Measurements from ENCODE around the gene RTF2.
"Not testable (repeated sequence)": the region's sequence is repeated elsewhere in the genome, so short reads cannot be mapped to it uniquely, and the experiment has no call there.

The RTF2 gene

DNA sequence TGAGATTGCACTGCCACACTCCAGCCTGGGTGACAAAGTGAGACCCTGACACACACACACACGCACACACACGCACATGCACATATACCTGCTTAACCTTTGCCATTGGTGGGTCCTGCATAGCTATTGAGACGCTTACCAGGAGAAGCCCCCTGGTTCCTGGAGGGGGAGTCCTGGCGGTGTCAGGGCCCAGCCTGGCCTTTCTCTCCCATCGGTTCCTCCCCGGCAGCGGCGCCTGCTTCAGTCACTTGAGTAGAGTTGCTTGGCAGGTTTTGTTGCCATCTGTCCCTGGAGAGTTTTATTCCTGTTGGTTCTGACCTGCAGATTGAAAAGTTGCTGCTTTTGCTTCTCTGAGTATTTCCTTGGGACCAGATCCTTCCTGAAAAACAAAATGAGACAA lies 35.5 kb downstream of the RTF2 start:
- DNase-seq: no peak

DNA sequence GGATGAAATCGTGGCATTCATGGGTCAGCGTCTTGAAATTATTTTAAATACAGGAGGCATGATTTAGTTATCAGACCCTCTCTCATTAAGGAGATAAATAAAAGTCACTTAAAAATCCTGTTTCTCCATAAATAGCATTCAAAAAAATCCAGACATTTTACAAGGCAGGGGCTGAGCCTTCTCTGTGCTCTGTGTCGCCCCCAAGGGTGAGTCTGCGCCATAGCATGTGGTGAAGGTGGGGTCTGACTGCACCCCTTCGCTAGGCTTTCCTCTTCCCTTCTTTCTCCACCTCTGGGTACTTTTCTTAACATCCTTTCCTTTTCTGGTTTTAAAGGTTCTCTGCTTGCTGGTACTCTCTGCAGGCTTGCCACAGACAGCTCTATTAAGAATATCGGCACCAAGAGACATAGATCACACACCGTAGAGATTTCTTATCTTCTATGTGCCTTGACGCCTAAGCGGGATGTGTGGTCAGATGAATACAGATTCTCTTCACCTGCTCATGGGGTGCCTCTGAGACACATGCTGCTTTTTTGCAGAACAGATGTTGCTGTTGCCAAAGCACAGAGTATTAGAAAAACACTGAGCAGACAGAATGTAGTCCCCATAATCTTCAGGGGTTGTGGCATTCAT lies 36.1 kb downstream of the RTF2 start:
- DNase-seq: no peak

- no peak for DNase-seq
These were observed 37.7 kb downstream of the RTF2 start for GRCh38 chr20:56506103-56506502.

- DNase-seq: no peak
These were observed 43.5 kb downstream of the RTF2 start for GRCh38 chr20:56511926-56512325.

GRCh38 chr20:56513161-56514150 lies 45.0 kb downstream of the RTF2 start:
- DNase-seq: no peak

DNA sequence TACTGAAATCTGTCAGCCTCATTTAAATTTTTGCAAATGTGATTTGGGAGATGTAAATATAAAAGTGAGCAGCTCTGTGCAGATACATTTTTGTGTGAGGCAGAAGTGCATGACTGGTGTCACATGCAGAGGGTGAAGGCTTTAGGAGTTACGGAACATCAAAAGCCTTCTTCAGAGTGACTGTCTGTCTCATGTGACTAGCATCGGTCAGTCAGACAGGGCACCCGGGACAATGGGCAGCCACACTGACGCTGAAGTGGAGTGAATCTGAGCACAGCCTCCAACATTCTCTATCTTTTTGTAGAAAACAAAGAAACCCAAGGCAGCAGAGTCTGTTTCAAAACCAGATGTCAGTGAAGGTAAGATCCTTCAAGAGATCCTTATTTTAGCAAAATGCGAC lies 48.2 kb downstream of the RTF2 start:
- no peak for DNase-seq

- no peak for DNase-seq
These were observed 48.8 kb downstream of the RTF2 start for GRCh38 chr20:56517211-56517610.

- no peak for DNase-seq
These were observed 49.2 kb downstream of the RTF2 start for GRCh38 chr20:56517641-56518040.

GRCh38 chr20:56518126-56518525 lies 49.7 kb downstream of the RTF2 start:
- no peak for DNase-seq

GRCh38 chr20:56518721-56519398 lies 50.4 kb downstream of the RTF2 start:
- no peak for DNase-seq

- no peak for DNase-seq
These were observed 51.1 kb downstream of the RTF2 start for GRCh38 chr20:56519551-56519950.

DNA sequence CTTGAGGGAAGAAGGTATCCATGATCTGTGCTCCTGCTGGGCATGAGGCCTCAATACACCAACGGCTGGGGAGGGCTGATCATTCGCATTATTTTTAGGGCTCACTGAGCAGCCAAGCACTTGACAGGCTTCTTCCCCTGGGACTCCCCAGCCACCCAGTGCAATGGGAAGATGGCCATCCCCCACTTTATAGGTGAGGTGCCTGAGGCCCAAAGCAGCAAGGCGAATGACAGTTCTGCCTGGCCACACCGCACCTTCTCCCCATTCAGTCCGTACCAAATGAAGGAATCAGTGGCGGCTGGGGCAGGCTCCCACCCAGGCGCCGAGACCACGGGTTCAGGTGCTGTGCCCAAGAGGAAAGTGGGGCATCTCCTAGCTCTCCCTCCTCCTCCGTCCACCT lies 51.8 kb downstream of the RTF2 start:
- DNase-seq: no peak

DNA sequence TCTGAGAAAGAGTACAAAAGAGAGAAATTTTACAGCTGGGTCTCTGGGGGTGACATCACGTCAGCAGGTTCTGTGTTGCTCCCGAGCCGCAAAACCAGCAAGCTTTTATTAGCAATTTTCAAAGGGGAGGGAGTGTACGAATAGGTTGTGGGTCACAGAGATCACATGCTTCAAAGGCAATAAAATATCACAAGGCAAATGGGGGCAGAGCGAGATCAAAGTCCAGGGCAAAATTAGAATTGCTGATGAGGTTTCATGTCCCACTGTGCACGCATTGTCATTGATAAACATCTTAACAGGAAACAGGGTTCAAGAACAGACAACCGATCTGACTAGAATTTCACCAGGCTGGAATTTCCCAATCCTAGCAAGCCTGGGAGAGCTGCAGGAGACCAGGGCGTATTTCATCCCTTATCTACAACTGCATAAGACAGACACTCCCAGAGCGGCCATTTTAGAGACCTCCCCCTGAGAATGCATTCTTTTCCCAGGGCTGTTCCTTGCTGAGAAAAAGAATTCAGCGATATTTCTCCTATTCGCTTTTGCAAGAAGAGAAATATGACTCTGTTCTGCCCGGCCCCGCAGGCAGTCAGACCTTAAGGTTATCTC lies 52.4 kb downstream of the RTF2 start:
- not testable (repeated sequence) for DNase-seq

- DNase-seq: no peak
These were observed 53.9 kb downstream of the RTF2 start for GRCh38 chr20:56522311-56522710.

DNA sequence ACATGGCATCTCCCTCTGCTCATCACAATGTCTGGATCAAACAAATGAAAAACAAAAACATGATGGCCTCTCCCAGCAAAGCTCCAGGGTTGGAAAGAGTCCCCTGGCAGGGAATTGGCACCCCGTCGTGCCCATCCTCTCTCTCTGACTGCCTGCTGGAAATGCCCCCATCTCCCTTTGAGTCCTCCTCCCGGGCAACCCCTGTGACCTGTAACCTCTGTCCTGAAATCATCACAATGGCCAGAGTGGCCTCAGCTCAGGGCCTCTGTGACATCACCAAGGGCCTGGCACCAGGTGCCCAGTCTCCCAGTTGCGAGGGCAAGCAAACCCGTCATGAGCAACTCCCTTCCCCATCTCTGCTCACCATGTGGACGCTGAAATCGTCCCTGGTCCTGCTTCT lies 56.0 kb downstream of the RTF2 start, which contains the start of gene FAM209A:
Gene FAM209A (plus strand): TSS at position 301 of the 400 bp plus-strand sequence. CDS start 65 bp downstream, at position 366.
- not testable (repeated sequence) for DNase-seq

DNA sequence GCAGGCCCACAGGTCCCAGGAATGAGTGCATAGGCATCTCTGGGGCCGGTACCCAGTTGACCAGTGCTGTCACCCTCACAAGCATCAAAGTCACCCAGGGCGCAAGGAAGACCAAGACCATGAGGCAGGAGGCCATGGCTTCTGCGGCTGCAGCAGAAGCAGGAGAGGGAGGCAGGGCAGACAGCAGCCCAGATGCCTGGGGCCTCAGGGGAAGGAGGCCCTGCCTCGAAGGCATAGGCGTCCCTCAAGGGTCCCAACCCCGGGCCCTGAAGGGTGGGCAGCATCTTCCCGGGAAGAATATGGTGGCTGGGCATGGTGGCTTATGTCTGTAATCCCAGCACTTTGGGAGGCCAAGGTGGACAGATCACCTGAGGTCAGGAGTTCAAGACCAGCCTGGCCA lies 59.1 kb downstream of the RTF2 start:
- DNase-seq: no peak

DNA sequence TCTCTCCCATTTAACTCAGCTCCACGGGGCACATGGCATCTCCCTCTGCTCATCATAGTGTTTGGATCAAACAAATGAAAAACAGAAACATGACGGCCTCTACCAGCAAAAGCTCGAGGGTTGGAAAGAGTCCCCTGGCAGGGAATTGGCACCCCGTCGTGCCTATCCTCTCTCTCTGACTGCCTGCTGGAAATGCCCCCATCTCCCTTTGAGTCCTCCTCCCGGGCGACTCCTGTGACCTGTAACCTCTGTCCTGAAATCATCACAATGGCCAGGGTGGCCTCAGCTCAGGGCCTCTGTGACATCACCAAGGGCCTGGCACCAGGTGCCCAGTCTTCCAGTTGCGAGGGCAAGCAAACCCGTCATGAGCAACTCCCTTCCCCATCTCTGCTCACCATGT lies 64.5 kb downstream of the RTF2 start, which contains the start of gene FAM209B:
Gene FAM209B (plus strand): TSS at position 301 of the 400 bp plus-strand sequence. CDS start 96 bp downstream, at position 397.
- DNase-seq: not testable (repeated sequence)

DNA sequence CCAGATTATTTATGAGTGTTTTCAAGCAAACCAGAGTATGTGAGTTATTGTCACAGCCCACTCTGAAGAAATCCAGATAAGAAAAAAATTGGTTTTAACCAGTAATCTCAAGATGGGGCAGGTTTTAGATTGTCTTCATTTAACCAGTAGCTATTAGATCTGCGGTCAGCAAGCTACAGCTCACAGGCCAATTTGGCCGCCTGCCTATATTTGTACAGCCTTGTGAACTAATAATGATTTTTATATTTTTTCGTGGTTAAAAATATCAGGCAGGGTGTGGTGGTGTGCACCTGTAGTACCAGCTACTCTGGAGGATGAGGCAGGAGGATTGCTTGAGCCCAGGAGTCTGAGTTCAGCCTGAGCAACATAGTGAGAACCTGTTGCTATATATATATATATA lies 69.6 kb downstream of the RTF2 start:
- DNase-seq: no peak

DNA sequence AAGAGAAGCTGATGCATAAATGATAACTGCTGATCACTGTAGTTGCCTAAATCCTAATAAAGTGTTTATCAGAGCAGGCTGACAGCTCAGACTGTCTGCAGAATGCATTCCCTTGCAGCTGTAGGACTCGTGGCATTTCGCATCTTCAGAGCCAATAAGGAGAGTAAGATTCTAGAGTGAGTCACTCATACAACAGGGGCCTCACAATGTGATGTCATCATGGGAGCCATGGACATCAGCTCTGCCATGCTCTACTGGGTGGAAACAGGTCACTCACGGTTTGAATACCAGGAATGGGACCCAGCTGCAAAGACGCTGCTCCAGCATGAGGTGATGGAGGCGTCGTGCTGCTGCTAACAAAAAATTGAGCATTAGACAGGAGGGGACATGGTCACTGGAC lies 72.0 kb downstream of the RTF2 start:
- DNase-seq: no peak

DNA sequence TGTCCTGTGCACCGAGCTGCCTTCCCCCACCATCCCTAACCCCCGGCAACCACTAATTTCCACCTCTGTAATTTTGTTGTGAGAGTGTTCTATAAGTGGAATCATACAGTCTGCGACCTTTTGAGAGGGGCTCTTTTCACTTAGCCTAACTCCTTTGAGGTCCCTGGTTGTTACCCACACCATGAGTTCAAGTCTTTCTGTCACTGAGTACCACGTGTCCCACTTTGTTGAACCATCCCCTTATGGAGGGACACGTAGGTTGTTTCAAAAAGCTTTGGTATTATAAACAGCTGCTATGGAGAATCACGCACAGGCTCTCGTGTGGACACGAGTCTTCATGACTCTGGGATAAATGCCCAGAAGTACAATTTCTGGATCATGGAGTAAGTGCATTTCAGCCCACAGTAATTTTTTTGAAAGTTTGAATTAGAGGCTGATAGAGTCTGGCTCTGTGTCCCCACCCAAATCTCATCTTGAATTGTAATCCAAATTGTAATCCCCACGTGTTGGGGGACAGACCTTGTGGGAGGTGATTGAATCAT lies 74.1 kb downstream of the RTF2 start:
- no peak for DNase-seq

DNA sequence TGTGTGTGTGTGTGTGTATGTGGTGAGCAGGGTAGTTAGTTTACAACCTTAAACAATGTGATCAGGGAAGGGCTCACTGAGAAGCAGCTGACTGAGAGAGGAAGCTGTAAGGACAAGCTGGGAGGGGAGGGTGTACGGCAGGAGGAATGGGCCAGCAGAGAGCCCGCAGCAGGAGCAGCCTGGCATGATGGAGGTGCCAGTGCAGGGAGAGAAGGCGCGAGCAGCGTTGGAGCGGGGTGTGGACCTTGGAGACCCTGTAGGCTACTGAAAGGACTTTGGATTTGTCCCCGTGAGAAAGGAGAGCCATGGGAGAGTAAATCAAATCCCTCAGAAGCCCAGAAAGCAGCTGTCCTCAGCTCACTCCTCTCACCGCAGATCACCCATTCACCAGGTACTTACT lies 83.1 kb downstream of the RTF2 start:
- DNase-seq: no peak

- DNase-seq: no peak
These were observed 84.6 kb downstream of the RTF2 start for GRCh38 chr20:56552911-56553629.

All from DMS79 treated with DMSO at 0.1 percent for 48 hours (cell line).